Measurements from ENCODE around the gene LHX4.

DNA sequence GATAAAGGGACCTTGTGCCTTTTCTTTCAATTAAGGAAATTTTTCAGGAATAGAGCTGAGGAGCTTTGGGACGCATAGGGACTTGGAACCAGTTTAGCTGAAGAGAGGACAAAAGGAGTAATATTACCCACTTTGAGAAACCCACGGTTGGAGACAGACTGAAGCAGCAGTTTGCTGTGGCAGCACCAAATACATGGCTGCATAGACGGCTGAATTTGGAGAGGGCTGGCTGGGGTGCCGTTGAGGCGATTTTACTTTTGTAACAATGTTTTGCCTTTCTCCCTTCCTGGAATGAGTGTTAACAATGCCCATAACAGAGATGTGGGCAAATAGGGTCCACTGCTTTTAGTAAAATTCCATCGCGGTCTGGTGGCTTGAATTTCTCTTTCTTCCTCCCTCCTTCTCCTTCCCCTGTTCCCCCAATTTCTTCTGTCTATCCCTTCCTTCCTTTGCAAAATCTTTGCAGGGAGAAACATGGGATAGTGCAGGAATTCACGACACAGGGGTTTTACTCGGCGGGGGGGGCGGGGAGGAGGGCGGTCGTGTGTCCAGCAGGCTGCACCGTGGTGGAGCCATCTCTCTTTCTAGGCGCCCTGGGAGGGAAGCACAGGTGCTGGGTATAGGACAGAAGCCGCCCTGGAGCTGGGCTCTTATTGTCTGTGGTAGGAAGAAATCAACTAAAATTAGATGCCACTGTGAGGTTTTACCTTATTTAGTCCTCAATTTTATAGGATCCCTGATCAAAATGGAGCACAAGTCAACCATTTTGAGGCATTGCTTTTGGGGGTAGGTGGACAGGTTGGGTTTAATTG is 6.8 kb downstream of the LHX4 start:
- TF ChIP-seq, protein P1, sequence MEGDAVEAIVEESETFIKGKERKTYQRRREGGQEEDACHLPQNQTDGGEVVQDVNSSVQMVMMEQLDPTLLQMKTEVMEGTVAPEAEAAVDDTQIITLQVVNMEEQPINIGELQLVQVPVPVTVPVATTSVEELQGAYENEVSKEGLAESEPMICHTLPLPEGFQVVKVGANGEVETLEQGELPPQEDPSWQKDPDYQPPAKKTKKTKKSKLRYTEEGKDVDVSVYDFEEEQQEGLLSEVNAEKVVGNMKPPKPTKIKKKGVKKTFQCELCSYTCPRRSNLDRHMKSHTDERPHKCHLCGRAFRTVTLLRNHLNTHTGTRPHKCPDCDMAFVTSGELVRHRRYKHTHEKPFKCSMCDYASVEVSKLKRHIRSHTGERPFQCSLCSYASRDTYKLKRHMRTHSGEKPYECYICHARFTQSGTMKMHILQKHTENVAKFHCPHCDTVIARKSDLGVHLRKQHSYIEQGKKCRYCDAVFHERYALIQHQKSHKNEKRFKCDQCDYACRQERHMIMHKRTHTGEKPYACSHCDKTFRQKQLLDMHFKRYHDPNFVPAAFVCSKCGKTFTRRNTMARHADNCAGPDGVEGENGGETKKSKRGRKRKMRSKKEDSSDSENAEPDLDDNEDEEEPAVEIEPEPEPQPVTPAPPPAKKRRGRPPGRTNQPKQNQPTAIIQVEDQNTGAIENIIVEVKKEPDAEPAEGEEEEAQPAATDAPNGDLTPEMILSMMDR (IDR thresholded peaks at IDR 0.05) = no peak
- no peak for TF ChIP-seq POLR2A (IDR thresholded peaks at IDR 0.05)

Measured in body of pancreas (tissue), 4 donors.